Tongue (tissue), 3 donors: ENCODE results near the gene SGCD. TPM values are rescaled to one million over a fixed set of nuclear protein-coding genes. Genes with fewer than 3 reads are reported as not detected.
A peak's percentile ranks its signal among the peaks of the same experiment; 100 is the strongest.

Source experiments
- DNase-seq: peaks from one replicate; pipeline ENCODE4 v3.0.0-alpha.2; 2015
- small RNA-seq: library from RNA; depleted of rRNA; stranded (forward); fragments of <200 nt; gene quantifications from one replicate; pipeline ENCODE3, GENCODE V24; 2014; ENCODE audit warnings: low replicate concordance
- total RNA-seq: library from RNA; depleted of rRNA; stranded (reverse); fragments of >200 nt; gene quantifications from one replicate; pipeline ENCODE4 v1.2.3, GENCODE V29; 2014

Gene SGCD
- total RNA-seq, 1 donor from 2014 or later: 169 TPM

DNA sequence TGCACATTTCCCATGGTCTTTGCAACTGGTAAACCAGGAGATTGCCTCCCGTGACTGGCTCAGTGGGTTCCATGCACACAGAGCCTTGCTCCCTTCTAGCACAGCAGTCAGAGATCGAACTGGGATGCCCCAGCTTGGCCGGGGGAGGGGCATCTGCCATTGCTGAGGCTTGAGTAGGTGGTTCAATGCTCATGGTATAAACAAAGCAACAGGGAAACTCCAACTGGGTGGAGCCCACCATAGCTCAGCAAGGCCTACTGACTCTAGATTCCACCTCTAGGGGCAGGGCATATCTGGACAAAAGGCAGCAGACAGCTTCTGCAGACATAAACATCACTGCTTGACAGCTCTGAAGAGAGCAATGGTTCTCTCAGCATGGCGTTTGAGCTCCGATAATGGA is 456.1 kb downstream of the SGCD start:
- DNase-seq: no peak

GRCh38 chr5:156794687-156795086 is 467.7 kb downstream of the SGCD start:
- no peak for DNase-seq

- DNase-seq: no peak
Measured at GRCh38 chr5:156798201-156798600, 471.2 kb downstream of the SGCD start.

- no peak for DNase-seq
Measured at GRCh38 chr5:156799171-156799570, 472.2 kb downstream of the SGCD start.

DNA sequence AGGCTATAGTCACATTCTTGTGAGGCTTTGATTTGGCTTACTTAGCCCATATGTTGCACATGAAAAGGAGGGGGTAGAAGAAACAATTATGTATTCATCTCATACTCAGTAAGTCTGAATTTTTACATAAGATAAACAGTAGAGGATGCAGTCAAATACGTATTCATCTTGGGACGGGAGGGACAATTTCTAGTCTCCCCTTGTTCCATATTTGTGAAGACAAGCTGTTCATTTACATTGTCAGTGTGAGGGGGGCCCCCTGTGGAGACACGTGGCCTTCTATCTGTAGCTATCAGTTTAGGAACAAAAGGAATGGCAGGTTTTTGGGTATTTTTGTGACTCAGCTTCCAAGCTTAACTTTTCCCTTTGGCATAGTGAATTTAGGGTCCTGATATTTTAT is 474.0 kb downstream of the SGCD start:
- DNase-seq: no peak

- no peak for DNase-seq
Measured at GRCh38 chr5:156802501-156802900, 475.5 kb downstream of the SGCD start.

- DNase-seq: no peak
Measured at GRCh38 chr5:156803404-156803803, 476.4 kb downstream of the SGCD start.

- no peak for DNase-seq
Measured at GRCh38 chr5:156812959-156813358, 486.0 kb downstream of the SGCD start.

DNA sequence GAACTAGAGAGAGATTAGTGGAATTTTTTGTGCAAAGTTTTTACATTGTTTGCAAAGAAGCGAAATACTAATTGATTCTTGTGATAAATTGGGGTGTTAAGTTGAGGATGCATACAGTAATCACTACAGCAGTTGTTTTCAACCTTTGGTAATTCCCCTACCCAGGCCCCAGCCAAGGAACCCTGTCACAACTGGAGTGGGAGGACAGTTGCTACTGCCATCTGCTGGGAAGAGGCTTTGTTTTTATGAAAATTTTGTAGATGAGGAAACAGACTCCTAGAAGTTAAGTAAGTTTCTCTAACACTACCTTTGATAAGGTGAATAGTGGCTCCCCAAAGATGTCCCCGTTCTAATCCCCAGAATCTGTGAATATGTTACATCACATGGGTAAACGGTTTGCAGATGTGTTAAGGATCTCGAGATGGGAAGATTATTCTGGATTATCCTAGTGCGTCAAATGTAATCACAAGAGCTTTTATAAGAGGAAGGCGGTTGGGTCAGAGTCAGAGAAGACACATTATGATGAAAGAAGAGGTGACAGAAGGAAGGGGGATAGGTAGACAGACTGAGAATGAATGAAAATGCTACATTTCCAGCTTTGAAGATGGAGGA is 489.1 kb downstream of the SGCD start:
- peak; percentile 52 for DNase-seq

Small RNA genes within 50 kb of the gene (small RNA-seq; reads per million reads assigned to genes)
- gene AC027308.1: not detected
- gene RNU6-556P: not detected
